GM18508 (cell line): ENCODE results near the gene ZMYND8.
"Not testable (repeated sequence)": the region's sequence is repeated elsewhere in the genome, so short reads cannot be mapped to it uniquely, and the experiment has no call there.

Experiments
- ATAC-seq: cut with Tn5 transposase; IDR thresholded peaks from one replicate; pipeline ENCODE4 v1.9.1; 2021; ENCODE audit warnings: moderate number of reproducible peaks; ENCODE audit not compliant: insufficient read depth, unreplicated experiment

Gene ZMYND8

DNA sequence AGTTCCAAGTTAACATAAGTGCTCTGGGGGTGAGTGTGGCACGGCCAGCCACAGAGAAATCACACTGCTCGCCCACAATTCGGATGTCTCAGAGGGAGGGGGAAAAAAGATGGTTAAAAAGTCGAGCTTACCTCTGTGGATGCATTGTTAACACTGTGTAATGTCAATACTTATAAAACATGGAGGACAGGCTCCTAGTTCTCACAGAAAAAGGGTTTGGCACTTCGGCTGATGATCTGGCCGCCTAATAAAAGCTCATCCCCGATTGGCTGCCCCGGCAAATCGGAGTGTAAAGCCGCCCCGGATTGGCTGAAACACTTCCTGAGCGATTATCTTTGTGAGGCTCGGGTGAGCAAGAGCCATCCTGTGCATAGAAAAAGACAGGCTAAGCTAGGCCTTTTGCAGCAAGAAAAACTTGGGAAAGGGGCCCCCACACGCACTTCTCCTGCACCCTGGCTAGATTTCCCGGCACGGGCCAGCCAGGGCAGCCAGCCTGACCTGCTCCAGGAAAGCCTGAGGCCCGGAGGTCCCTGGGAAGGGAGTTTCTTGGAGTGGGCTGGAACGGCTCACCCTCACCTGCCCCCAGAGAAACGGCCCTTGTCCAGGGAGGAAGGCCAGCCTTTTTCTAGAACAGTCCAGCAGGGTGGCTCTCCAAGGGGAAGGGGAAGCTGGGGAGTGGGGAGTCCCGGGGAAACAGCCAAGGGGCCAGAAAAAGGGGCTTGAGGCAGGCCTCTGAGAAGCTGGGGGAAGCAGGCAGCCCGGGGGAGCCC is at the start of gene ZMYND8:
ZMYND8 (minus strand) TSS at position 174 of the 770 bp plus-strand sequence; CDS start at position 145, 29 bp downstream.
- no peak for ATAC-seq

DNA sequence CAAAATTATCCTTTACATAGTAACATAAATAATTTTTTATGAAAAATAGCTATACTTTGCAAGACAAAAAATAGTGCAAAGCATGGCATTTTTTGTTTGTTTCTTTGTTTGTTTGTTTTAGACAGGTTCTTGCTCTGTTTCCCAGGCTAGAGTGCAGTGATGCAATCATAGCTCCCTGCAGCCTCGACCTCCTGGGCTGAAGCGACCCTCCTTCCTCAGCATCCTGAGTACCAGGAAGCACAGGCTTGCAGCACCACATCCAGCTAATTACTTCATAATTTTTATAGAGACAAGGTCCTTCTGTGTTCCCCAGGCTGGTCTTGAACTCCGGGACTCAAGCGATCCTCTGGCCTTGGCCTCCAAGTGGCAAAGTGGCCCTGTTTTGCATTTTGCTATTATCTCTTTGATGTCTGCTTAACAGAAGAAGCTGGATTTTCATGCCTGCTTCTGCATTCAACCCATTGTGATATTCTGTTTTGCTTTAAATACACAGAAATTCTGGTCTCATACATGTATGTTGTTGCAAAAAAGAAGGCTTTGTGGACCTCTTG is 49.4 kb upstream of the ZMYND8 start:
- no peak for ATAC-seq

DNA sequence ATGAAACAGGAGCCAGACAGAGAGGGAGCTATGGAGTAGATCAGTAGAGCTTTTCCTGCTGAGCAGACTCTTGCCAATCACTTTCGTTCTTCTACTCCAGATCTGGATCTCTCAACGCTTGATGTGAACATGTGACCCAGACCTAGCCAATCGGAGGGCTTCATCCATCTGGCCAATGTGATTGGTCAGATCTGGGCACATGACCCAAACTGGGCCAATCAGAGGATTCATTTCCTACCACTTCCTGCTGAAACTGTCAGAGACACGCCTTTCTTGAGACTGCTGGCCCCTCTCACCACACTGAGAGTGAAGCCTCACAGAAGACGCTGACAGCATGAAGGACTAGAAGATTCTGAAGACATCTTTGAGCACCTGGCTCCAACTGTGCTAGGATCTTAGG is 44.2 kb upstream of the ZMYND8 start:
- ATAC-seq, result no peak

DNA sequence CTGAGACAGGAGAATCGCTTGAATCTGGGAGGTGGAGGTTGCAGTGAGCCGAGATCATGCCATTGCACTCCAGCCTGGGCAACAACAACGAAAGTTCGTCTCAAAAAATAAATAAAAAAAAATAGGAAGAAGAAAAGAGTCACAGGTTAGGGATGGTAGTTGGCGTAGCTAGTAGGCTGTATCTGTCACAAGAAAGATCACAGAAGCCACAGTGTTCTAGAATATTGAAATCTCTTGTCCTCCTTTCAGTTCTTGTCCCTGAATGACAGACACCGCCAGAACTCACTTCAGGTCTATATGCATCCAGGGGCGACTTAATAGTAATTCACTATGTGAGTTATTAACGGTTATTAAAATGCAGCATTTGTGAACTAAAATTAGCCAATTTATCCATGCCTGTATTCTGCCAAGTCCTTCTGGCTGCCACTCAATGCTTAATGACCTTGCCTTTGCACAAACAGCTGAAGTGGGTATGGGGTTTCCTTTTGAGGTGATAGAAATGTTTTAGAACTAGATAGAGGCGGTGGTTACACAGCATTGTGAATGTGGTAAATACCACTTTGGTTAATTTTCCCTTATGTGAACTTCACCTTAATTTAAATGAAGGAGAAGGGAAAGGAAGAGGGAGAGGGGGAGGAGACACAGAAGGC is 41.3 kb upstream of the ZMYND8 start:
- no peak for ATAC-seq

DNA sequence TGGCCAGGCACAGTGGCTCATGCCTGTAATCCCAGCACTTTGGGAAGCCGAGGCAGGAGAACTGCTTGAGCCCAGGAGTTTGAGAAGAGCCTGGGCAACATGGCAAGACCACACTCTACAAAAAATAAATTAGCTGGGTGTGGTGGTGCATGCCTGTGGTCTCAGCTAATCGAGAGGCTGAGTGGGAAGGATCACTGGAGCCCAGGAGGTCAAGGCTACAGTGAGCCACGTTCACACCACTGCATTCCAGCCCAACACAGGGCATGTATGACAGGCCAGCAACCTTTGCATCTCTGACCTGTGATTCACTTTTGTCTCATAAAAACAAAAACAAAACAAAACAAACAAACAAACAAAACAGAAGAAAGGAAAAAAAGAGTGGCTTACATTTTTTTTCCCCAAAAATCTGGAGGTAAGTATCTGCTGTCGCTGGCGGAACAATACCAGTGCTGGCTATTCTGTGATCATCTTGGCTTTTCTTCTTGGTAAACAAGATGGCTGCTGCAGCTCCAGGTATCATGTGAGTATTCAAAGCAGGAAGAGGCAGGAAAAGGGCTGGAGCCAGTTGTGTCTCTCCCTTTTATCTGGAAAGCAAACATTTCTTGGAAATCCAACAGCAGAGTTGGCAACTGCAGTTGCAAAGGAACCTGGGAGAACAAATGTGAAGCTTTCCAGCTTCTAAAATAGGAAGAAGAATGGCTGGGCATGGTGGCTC is 40.4 kb upstream of the ZMYND8 start:
- no peak for ATAC-seq

DNA sequence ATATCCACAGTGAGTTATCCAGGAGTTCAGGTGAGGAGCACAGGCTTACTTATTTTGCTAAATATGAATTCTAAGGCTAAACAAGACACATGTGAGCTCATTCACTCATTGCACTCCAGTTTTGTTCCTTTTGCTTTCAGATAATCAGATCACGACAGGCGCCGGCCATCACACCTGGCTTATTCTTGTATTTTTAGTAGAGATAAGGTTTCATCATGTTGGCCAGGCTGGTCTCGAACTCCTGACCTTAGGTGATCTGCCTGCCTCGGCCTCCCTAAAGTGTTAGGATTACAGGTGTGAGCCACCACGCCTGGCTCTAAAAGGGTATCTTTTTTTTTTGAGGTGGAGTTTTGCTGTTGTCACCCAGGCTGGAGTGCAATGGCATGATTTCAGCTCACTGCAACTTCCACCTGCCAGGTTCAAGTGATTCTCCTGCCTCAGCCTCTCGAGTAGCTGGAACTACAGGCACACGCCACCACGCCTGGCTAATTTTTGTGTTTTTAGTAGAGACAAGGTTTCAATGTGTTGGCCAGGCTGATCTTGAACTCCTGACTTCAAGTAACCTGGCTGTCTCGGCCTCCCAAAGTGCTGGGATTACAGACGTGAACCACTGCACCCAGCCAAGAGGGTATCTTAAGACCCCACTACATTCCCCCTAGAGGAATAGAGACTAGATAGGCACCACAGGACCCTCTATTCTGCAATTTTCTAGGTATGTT is 37.5 kb upstream of the ZMYND8 start:
- ATAC-seq, result not testable (repeated sequence)

DNA sequence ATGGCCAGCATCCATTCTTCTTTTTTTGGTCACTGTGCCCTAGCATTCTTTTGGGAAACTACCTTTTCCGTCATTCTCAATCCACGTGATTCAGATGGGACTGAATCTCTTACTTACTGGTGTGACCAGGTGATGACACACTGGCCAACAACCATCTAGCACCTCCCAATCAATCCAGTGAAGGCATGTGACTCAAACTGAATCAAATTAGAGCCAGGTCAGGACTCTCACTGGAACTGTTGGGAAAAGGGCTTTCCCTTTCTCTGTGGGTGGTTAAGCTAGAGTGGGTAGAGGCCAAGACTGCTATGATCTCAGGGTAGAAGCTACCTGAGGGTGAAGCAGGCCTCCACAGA is 36.2 kb upstream of the ZMYND8 start:
- ATAC-seq, result no peak

DNA sequence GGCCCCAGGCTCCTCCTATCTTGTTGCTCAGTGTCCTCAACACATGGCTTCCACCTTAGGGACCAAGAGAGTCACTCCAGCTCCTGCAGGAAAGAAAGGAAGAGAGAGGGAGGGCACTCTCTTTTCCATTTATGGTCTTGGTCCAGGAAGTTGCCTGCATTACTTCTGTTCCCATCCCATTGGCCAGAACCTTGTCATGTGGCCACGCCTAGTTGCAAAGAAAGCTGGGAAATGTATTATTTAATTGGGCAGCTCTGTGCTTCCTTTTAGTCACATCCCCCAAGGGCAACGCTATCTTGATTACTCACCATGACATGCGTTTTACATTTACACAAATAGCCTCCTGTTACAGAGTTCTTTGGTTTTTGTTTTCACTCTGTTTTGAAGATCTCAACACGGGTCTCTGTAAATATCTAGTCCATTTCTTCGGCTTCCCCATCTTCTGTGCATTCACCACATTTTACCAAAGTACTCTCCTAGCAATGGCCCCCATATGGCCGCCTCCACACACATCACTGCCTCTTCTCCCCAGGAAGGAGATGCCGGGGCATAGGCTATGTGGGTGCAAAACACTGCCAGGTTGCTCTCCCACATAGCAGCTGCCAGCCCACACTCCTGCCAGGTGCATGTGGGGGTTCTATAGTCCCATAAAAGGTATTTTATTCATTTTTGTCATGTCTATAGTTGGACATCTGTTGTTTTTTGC is 35.7 kb upstream of the ZMYND8 start:
- no peak for ATAC-seq

DNA sequence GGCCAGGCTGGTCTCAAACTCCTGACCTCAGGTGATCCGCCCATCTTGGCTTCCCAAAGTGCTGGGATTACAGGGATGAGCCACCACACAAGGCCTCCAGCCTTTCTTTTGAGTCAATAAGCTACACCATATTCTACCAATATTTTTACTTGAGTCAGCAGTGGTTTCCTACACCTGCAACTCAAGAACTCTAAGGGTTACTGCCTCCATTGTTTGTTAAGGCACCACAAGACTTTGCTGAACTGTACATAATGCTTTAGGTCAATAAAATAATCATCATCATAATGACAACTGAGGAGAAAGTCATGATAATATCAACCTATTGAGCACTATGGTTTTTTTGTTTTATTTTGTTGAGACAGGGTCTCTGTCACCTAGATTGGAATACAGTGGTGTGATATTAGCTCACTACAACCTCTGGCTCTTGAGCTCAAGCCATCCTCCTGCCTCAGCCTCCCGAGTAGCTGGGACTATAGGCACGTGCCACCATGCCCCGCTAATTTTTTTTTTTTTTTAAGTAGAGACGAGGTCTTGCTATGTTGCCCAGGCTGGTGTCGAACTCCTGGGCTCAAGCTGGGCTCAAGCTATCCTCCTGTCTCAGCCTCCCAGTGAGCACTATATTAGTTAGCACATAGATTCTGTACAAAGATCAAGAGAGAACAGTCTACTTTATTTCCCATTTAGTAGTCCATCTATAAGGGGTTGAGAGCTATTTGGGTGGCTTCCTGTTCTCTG is 34.9 kb upstream of the ZMYND8 start:
- no peak for ATAC-seq

DNA sequence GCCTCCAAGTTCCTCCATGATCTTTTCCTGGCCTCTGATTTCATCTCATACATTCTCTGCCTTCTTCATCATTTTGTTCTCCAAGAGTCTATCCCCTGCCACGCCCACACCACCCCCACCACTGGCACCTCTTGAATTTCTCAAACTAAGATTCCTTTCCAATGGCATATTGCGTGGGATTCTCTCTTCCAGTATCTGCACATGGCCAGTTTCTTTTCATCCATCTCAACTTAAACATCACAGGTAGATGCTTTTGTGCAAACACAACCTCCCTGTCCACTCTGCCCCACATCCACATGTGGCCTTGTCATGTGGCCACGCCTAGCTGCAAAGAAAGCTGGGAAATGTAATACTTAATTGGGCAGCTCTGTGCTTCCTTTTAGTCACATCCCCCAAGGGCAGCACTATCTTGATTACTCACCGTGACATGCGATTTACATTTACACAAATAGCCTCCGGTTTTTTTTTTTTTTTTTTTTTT is 33.4 kb upstream of the ZMYND8 start:
- no peak for ATAC-seq

DNA sequence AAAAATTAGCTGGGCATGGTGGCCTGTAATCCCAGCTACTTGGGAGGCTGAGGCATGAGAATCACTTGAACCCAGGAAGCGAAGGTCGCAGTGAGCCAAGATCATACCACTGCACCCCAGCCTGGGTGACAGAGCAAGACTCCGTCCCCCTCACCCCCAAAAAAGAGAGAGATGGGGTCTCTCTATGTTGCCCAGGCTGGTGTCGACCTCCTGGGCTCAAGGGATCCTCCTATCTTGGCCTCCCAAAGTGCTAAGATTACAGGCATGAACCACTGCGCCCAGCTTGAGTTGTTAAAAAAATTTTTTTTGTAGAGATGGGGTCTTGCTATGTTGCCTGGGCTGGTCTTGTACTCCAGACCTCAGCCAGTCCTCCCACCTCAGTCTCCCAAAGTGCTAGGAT is 29.5 kb upstream of the ZMYND8 start:
- ATAC-seq, result not testable (repeated sequence)

DNA sequence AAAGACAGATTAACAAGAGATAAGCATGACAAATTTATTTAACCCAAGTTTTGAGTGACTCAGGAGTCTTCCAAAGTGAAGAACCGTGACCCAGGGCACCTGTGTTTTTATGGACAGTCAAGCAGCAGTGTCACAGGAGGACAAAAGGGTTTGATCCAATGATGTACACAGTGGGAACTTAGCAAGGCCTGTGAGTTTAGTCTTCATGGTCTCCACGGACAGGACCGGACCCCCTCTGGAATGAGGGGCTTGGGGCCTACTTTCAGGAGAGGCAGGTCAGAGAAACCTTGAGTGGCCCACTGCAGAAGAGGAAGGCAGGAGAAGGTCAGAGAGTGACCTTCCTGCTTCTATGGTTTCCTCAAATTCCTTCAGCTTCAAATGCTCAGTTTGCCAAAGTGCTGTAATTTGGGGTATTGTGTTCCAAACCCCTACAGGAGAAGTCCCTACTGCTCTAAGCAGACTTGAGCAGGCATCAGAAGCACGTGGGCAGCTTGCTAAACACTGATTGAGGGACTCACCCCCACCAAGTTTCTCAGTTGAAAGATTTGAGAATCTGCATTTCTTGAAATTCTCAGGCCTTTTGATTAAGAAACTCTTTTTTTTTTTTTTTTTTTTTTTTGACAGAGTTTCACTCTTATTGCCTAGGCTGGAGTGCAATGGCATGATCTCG is 26.4 kb upstream of the ZMYND8 start:
- no peak for ATAC-seq

DNA sequence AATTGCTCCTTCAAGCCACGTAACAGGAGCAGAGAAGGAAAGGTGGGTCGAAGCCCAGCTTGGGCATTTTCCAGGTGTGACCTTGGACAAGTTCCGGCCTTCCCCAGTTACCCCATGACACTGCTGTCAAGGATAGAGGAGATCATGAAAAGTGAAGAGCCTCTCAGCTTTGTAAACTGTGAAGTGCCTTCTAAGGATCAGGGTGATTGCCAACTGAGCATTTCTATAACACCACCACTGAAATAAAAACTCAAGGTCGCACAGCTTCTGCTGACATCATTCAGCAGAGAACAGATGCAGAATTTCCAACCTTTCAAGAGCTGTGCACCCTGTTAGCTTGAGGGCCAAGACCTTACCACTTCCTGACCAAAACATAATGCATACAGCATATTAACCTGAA is 24.0 kb upstream of the ZMYND8 start:
- no peak for ATAC-seq

DNA sequence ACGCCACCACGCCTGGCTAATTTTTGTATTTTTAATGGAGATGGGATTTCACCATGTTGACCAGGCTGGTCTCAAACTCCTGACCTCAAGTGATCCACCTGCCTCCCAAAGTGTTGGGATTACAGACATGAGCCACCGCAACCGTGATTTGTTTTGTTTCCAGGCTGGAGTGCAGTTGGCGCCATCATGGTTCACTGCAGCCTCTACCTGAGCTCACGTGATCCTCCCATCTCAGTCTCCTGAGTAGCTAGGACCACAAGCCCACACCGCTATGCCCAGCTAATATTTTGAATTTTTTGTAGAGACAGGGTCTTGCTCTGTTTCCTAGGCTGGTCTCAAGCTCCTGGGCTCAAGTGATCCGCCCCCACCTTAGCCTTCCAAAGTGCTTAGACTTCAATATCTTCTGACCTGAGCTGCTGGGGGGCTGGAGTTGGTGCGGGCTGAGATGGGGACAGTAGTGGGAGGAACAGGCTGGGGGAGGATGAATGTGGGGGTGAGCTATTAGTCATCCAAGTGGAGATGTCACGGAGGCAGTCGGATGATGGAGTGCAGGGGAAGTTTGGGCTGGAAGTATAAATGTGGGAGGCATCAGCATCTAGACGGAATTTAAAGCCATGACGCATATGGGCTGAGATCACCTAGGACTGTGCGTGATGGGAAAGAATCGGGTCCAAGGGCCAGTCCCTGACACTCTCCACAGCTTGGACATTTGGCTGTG is 23.1 kb upstream of the ZMYND8 start:
- ATAC-seq, result no peak

DNA sequence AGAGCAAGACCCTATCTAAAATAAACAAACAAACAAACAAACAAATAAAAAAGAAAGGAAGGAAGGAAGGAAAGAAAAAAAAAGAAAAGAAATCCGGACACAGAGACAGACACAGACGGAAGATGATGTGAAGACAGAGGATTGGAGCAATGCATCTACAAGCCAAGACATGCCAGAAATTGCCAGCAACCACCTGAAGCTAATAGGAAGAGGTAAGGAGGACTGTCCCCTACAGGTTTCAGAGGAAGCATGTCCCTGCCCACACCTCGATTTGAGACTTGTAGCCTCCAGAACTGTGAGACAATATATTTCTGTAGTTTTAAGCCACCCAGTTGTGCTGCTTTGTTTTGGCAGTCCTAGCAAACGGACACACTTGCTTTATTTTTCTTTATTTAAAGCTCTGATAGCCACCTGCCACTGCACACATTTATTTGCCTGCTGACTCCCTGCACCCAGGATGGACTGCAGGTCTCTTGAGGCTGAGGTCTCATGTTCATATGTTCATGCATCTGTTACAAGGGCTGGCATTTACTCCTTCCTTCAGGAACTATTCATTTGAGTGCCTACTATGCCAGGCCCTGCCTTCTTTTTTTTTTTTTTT is 20.7 kb upstream of the ZMYND8 start:
- ATAC-seq, result no peak

DNA sequence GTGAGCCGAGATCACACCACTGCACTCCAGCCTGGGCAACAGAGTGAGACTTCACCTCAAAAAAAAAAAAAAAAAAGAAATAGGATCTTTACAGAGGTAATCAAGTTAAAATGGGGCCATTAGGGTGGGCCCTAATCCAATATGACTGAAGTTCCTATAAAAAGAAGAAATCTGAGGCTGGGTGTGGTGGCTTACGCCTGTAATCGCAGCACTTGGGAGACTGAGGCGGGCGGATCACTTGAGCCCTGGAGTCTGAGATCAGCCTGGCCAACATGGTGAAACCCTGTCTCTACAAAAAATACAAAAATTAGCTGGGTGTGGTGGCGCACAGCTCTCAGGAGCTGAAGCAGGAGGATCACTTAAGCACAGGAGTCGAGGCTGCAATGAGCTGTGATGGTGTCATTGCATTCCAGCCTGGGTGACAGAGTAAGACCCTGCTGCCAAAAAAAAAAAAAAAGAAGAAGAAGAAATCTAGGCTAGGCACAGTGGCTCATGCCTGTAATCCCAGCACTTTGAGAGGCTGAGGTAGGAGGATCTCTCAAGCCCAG is 19.7 kb upstream of the ZMYND8 start:
- not testable (repeated sequence) for ATAC-seq

DNA sequence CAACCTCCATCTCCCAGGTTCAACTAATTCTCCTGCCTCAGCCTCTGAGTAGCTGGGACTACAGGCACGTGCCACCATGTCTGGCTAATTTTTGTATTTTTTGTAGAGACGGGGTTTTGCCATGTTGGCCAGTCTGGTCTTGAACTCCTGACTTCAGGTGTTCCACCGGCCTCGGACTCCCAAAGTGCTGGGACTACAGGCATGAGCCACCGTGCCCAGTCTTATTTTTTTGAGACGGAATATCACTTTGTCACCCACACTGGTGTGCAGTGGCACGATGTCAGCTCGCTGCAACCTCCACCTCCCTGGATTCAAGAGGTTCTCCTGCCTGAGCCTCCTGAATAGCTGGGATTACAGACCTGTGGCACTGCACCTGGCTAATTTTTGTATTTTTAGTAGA is 17.6 kb upstream of the ZMYND8 start:
- not testable (repeated sequence) for ATAC-seq
